OCI-LY7 (cell line): Measurements from ENCODE around the gene SARS2.

Experiments used
- CTCF ChIP-seq: fragments of 200-600 bp; sonication (generic); conservative IDR thresholded peaks from 2 replicates; pipeline ENCODE4 v1.5.1; 2014; ENCODE audit warnings: mild to moderate bottlenecking, antibody characterized with exemption, low read length, moderate library complexity, mixed read lengths
- EZH2phosphoT487 ChIP-seq: fragments of 200-600 bp; sonication (generic); IDR thresholded peaks from 2 replicates; pipeline ENCODE4 v1.6.1; 2018; ENCODE audit warnings: low read depth, borderline replicate concordance, mild to moderate bottlenecking, mixed run types, antibody characterized with exemption, low read length, moderate library complexity, mixed read lengths

- TF ChIP-seq CTCF (no peak), EZH2phosphoT487 (no peak)
Observed at GRCh38 chr19:38889803-38890202, 40.8 kb downstream of the SARS2 start.
